MV-4-11 (cell line): ENCODE data around the gene AKAP12.

Source experiments
- DNase-seq: peaks from one replicate; lab custom pipeline; 2025; lab: John Stamatoyannopoulos, UW

The AKAP12 gene

DNA sequence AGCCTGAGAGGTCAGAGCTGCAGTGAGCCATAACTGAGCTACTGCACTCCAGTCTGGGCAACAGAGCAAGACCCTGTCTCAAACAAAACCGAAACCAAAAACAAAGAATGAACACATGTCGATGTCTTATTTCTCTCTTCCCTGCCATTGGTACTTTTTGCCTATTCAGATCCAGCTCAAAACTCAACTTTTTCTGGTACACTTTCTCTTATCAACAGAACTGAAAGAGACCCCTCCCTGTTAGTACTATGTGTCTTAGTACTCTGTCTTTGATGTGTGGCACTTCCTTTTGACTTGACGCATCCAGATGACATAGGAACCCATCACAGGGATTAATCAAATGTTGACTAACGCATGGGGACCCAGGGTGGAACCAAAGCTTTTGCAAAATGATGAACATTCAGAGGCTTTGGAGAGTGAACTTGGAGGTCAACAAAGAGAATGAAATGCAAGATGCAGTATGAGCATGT is 44.8 kb downstream of the AKAP12 start:
- no peak for DNase-seq

GRCh38 chr6:151285122-151285521 is 45.4 kb downstream of the AKAP12 start:
- no peak for DNase-seq

DNA sequence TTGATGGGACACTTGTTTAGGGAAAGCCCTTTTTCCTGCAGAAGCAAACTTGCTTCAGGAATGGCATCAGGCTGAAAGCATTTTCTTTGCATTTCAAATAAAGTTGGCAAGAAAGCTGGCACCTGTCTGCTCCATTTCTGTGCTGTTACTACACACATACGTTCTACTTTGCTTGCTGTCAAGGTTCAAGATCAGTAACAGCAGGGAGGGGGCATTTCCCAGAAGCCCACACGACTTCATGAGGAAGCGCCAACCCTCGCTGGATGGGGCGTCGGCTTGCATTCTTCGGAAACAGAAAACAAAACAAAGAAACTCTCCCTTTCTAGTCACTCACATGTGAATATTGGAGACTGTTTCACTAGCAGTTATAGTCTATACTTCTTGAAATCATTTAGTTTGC is 46.4 kb downstream of the AKAP12 start:
- no peak for DNase-seq

GRCh38 chr6:151288712-151289398 is 49.1 kb downstream of the AKAP12 start:
- DNase-seq: no peak

DNA sequence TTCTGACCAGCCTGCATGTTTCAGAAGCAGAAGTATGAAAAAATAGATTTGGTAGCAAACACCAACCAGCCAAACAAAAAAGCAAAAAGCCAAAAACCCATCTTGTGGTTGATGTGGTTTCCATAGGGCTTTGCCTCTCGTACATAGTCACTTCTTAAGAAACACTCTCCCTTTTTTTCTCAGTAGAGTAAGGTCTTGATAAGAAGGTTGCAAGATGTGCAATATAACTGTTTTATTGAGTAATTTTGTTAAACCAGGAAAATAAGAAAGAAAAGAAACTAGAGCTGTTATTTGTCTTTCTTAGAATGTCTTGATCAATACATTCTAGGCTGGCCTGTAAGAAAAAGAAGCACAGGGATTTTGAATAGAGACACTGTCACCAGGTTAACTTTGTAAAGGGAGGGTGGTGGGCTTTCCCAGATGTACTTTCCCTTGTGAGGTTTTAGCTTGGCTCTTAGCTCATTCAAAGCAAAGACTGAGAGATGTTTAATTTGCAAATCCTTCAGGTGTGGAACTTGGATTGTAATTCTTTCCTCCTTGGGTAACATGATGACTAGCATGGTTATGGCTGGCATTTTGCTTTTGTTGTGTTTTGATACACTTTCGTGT is 49.7 kb downstream of the AKAP12 start:
- peak; percentile 94 for DNase-seq

DNA sequence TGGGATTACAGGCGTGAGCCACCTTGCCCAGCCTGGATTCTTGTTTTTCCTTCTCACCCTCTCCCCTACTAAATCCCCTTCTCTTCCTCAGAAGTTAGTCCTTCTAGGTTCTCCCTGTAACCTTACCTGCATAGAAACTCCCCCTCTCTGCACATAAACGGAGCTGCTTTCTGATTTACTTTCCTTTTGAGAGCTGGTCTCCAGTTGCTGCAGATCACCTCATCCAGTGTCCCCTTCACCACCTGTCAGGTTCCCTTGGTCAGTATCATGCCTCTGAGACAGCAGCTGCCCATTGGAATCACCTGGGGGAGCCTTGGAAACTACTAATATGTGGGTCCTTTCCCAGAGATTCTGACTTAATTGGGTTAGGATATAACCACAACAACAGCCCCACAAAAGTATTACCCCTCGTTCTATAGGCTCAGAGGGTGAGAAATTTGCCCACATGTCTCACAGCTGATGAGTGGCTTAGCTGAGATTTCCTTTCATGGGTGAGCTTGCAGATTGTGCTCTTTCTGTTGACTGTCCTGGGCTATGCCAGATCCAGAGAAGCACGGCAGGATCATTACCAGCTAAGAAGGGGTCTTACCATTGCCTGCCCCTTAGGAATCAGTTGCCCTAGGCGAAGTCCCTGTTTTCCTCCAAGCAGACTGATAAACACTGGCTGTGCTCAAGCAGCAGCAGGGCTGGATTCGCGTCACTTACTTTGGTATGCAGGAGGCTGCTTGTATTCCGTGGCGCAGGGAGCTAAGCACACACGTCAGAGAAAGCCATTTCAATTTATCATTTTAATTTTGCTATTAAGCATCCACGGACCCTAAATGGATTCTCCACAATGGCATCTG is 51.3 kb downstream of the AKAP12 start:
- no peak for DNase-seq

DNA sequence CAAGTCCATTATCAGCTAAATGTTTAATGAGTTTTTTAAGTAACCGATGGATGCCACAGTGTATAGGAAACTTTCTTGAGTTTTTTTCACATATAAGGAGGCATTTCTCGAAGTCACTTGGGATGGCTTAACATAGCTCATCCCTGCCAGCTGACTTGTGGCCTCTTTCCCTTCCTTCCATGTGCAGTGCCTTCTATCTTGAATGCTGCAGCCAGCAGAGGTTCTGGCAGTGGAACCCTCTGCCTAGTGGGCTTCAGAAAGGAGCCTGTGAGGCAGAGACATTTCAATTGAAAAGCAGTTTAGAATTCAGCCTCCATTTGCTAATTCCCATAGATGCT is 51.9 kb downstream of the AKAP12 start:
- DNase-seq: no peak

DNA sequence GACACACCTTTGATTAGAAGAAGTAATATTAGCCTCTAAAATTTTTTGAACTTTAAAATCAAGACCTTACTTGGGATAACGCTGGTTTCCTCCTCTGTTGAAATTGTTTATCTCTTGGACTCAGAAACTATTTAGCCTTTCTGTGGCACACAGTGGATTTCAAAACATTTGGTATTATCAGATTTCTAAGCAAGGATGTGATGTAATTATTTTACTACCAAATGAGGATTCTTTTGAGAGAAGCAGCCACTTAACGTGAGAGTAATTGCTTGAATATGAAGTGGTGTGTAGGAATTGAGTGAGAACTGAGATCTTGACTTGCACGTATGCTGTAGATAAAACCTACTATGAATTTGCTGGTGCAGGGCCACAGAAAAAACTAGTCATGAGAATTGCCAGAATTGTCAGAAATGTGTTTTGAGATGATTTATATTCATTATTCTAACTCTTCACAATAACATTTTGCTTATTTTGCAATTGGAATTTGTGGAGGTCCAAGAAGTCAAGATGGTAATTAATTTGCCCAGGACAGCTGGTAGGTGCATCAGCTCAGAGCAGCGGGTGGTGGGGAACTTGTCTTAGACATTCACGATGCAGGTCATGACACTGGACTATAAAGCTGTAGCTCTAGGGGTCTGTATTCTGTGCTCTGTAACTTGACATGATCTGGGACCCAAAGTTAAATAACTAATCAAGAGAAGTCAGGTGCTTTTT is 53.4 kb downstream of the AKAP12 start:
- DNase-seq: no peak

- no peak for DNase-seq
Measured at GRCh38 chr6:151293688-151294016, 53.9 kb downstream of the AKAP12 start.

DNA sequence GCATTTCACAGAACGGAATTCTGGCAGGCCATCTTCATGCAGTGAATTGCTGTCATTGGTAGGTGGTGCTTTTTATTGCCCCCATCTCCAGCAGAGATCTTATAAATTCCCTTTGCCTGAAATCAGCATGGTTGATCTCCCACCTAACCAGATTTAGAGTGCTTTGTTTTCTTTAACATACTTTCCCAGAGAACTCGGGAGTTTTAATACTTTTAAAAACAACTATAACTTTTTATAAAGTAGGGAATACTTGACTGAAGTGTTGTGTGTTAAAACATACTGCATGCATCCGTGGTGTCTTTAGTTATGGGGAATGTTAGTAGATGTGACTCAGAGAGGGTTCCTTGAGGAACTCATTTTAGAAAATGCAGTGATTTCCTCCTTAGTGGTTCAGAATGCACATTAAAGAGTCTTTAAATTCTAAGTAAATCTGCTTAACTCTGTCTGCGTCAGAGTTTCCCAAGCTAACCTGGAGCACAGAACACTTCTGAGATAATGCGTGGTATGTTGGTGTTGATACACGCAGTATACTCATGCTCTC is 54.9 kb downstream of the AKAP12 start:
- no peak for DNase-seq

GRCh38 chr6:151297886-151298285 is 58.1 kb downstream of the AKAP12 start:
- no peak for DNase-seq

GRCh38 chr6:151299011-151299410 is 59.2 kb downstream of the AKAP12 start:
- DNase-seq: no peak

- peak; percentile 12 for DNase-seq
Measured at GRCh38 chr6:151300267-151300991, 60.7 kb downstream of the AKAP12 start.

DNA sequence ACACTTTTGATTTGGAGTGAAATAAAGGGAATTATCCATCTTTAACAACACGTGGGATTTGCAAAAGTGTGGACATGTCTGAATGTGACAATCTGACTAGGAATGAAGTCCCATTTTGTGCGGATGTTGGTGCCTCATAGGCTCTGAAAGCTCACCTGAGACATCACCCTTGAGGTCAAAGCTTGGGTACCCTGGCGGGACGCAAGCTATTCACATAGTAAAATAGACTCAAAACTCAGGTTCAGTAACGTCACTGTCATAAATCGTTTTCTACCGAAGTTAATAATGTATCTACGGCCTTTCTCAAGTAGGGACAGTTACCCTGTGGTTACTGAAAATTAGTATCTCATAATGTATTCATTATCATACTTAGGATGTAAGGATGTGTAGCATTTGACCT is 61.8 kb downstream of the AKAP12 start:
- no peak for DNase-seq

DNA sequence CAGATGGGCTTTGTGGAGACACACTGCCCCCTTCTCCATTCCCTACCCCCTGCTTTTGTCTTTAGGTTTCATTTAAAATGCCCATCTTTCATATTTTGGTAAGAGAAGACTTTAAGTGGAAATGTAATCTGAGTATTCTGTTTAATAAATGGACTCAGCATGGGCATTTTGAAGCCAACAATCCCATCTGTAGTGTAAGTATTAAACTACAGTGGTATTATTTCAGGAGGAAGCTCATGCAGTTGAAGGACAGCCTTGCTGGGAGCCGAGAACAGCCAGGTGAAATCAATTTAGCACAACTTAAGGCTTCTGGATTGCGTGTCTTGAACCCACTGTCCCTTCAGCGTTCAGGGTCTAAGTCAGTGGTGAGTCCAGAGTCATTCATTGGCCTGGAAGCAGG is 63.5 kb downstream of the AKAP12 start:
- DNase-seq: no peak

DNA sequence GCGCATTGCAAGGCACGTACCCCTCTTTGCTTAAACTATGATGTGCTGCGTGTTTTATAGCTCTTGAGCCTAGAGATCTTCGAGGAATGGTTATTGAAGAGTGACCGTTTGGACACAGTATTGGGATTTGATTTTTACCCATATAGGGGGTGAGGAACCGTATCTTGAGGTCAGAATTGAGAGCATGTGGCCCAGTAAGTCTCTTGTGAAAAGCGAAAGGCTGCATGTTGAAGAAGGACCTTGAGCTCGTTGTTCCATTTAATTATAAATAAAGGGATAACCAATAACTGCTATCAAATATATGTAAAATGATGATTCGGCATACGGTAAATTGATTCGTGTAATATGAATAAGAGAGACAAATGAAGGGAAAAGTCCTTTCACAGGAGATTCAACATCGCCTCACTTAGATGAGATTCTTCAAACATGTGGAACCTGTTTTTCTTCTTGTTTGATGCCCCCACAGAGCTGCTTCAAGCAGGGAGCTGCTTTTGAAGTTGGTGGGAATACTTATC is 66.6 kb downstream of the AKAP12 start:
- no peak for DNase-seq

DNA sequence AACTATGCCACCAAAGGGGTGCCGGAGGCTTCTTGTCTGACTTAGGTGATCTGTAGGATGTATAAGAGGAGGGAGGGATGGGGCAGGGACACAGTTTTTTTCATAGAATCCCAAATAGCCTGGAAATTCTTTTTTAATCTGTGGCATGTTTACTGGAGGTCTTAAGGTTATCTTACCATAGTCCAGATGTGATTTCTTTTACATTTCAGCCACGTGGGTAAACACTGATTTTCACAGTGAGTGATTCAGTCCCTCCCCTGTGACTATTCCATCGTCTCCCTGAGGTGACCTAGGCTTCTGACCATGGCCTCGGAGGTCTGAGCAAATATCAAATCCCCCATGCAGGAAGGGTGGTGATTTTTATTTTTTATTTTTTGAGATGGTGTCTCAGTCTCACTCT is 67.7 kb downstream of the AKAP12 start:
- DNase-seq: no peak

DNA sequence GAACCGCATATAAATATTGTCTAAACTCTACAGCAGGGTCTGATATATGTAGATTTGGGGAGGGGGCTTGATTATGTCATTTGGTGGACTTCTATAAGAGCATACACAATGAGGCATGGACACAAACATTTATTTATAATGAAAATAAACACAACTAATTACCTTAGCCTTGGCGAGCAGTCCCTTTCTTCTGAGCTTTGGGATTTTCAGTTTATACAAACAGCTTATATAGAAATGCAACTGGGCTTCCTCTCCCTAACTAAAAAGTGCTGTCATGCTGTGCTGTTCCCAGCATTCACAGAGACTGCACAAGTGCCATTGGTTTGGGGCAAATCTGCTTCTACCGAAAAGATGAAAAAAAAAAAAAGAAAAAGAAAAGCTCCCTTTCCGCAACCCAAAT is 69.9 kb downstream of the AKAP12 start:
- no peak for DNase-seq

DNA sequence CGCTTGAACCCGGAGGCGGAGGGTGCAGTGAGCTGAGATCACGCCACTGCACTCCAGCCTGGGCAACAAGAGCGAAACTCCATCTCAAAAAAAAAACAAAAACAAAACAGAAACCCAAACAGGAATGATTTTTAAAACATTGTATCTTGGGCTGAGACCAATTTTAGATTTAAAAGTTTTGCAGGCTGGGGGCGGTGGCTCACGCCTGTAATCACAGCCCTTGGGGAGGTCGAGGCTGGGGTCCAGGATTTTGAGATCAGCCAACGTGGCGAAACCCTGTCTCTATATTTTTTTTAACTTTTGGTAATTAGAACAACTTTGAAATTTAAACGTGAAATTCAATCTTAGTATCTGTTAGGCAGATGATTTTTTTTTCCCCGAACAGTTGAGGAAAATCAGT is 70.5 kb downstream of the AKAP12 start:
- no peak for DNase-seq

DNA sequence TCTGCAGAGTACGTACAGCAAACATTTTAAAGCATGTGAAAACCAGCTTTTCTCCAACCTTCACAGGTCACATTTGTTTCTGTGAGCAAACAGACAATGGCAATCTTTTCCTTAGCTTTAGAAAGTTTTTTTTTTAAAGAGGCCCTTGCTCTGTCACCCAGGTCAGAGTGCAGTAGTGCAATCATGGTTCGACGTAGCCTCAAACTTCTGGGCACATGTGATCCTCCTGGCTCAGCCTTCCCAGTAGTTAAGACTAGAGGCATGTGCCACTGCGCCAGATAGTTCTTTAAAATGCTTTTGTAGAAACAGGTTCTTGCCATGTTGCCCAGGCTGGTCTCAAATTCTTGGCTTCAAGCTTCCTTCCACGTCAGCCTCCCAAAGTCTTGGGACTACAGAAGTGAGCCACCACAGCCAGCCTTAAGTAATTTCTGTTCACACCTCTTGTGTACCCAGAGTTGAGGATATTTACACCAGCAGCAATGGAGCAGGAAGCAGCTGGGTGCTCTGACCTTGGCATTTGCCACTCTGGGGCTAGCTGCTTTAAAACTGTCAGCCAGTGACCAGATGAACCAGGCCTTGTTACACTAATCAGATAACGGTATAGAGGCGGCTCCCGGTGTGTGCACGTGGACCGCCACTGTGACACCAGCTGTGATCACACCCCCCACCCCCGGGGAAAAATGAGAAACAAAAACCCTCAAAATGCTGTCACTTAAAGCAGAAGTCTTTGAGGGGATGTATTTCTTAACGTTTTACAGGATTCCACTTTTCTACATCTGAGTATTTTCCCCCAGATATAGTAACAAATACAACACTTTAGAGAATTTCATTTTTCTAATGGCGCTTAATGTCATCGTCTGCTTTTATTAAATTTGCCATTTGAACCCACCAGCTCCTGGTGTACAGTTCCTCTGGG is 71.3 kb downstream of the AKAP12 start:
- no peak for DNase-seq
